Lung (tissue), 12 donors: ENCODE measurements around the gene OBSCN. TPM values are rescaled to one million over a fixed set of nuclear protein-coding genes. Genes with fewer than 3 reads are reported as not detected.

Experiments used
- ATAC-seq: fragments of 200-7000 bp; cut with Tn5 transposase; one replicate; pipeline ENCODE4 v1.9.1; 2020; ENCODE audit warnings: moderate number of reproducible peaks; ENCODE audit not compliant: insufficient read depth, low FRiP score
- DNase-seq, 3 donors: peaks; one replicate each; pipeline ENCODE4 v3.0.0-alpha.2; 2013 to 2017
- H3K27ac ChIP-seq, 2 donors: one replicate each; pipeline ENCODE4 v1.5.1; 2013; ENCODE audit warnings: mild to moderate bottlenecking in 2 of 2, moderate library complexity in 2 of 2, control low read depth in 1 of 2, inconsistent platforms in 1 of 2, low read depth in 1 of 2, low read length in 1 of 2
- H3K27me3 ChIP-seq, 3 donors: one replicate each; pipeline ENCODE4 v1.5.1; 2013; ENCODE audit warnings: low read length in 2 of 3; ENCODE audit not compliant: control insufficient read depth in 3 of 3, insufficient read depth in 3 of 3
- H3K36me3 ChIP-seq, 4 donors: one replicate each; pipeline ENCODE4 v1.5.1; 2013; ENCODE audit warnings: low read length in 4 of 4, mild to moderate bottlenecking in 1 of 4, moderate library complexity in 1 of 4; ENCODE audit not compliant: control insufficient read depth in 4 of 4, insufficient read depth in 4 of 4
- H3K4me1 ChIP-seq, 5 donors: one replicate each; pipeline ENCODE4 v1.5.1; 2013; ENCODE audit warnings: low read length in 5 of 5, mild to moderate bottlenecking in 2 of 5, moderate library complexity in 1 of 5; ENCODE audit not compliant: control insufficient read depth in 5 of 5, insufficient read depth in 5 of 5
- H3K4me3 ChIP-seq: one replicate; pipeline ENCODE4 v1.5.1; 2013; ENCODE audit warnings: mild to moderate bottlenecking, control low read depth, moderate library complexity
- H3K9ac ChIP-seq, 2 donors: one replicate each; pipeline ENCODE4 v1.5.1; 2013; ENCODE audit warnings: low read length in 2 of 2, control low read depth in 1 of 2; ENCODE audit not compliant: insufficient read depth in 1 of 2
- H3K9me3 ChIP-seq, 4 donors: one replicate each; pipeline ENCODE4 v1.5.1; 2013; ENCODE audit warnings: low read length in 3 of 4, mild to moderate bottlenecking in 1 of 4, moderate library complexity in 1 of 4; ENCODE audit not compliant: control insufficient read depth in 4 of 4, insufficient read depth in 3 of 4
- WGBS, 2 donors: extraction: QIAGEN DNeasy Blood & Tissue Kit; methylation state at CpG; one replicate each; pipeline ENCODE4 v1.1.7; 2013; 5-methylcytosine and 5-hydroxymethylcytosine counted together
- polyA plus RNA-seq, 2 donors: library from polyadenylated mRNA; stranded (reverse); fragments of 200-250 nt; gene quantifications; one replicate each; pipeline ENCODE4 v1.2.1, GENCODE V29; 2013
- total RNA-seq, 2 donors: library from RNA; depleted of rRNA in 1 of 2; stranded (reverse); fragments of >200 nt in 1 of 2; gene quantifications; one replicate each; pipeline ENCODE4 v1.2.1, GENCODE V29; 2014 to 2021
- TF ChIP-seq, protein P1 (sequence below): IDR thresholded peaks from 2 replicates; pipeline ENCODE4 v1.5.1; 2012; ENCODE audit warnings: mild to moderate bottlenecking; ENCODE audit errors: control extremely low read depth, extremely low read depth
- donor health status: control.
- donor health status: control.
- donor health status: Bipolar disorder and iron deficiency.
- donor health status: healthy.
- donor health status: DM: yes; HTN: yes; CAD: no.

The OBSCN gene
- total and polyA plus RNA-seq, 4 donors: 5.1 to 47.3 (median 25.4) TPM

DNA sequence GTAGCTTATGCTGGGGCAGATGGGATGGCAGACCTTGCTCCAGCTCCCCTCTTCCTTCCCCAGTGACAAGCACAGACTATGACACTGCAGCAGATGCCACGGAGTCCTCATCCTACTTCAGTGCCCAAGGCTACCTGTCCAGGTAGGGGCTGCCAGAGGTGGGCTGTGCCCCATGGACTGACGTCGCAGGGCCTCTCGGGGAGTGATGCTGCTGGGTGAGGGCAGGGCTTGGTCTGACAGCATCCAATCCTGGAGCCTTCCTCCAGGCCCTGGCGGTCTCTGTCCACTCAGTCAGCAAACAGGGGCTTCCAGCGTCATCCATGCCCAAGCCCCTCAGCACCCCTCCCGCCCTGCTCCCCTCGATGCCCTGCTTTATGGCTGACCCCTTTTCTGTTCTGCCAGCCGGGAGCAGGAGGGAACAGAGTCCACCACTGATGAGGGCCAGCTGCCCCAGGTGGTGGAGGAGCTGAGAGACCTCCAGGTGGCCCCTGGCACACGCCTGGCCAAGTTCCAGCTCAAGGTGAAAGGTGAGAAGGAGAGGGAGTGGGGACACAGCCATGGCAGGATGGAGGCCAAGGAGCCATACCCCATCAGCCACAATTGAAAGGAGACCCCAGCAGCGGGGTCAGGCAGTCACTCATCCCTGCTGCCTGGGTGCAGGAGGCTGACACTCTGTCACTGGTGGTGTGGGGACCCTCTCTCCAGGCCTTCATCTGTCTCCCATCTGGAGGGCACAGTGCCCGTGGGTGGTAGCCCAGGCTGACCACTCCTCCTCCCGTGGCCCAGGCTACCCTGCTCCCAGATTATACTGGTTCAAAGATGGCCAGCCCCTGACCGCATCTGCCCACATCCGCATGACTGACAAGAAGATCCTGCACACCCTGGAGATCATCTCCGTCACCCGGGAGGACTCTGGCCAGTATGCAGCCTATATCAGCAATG lies 125.2 kb downstream of the OBSCN start:
- WGBS, 2 donors: 95% methylated on average over 17 of the region's 17 CpGs
- no peak overlapping the region for H3K4me3 ChIP-seq
- no peaks in the 10 kb centered on the region for H3K27me3 ChIP-seq
- H3K9ac ChIP-seq: no peak overlapping the region
- TF ChIP-seq, protein P1, sequence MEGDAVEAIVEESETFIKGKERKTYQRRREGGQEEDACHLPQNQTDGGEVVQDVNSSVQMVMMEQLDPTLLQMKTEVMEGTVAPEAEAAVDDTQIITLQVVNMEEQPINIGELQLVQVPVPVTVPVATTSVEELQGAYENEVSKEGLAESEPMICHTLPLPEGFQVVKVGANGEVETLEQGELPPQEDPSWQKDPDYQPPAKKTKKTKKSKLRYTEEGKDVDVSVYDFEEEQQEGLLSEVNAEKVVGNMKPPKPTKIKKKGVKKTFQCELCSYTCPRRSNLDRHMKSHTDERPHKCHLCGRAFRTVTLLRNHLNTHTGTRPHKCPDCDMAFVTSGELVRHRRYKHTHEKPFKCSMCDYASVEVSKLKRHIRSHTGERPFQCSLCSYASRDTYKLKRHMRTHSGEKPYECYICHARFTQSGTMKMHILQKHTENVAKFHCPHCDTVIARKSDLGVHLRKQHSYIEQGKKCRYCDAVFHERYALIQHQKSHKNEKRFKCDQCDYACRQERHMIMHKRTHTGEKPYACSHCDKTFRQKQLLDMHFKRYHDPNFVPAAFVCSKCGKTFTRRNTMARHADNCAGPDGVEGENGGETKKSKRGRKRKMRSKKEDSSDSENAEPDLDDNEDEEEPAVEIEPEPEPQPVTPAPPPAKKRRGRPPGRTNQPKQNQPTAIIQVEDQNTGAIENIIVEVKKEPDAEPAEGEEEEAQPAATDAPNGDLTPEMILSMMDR: no peak
- H3K36me3 ChIP-seq: peaks cover 0 to 22% (median 4%) of the 10 kb centered on the region in 4 donors
- peaks cover 0 to 2% (median 0%) of the 10 kb centered on the region in 5 donors for H3K4me1 ChIP-seq
- H3K27ac ChIP-seq: no peak overlapping the region
- DNase-seq: no peak
- no peaks in the 10 kb centered on the region for H3K9me3 ChIP-seq
- ATAC-seq: no peak

DNA sequence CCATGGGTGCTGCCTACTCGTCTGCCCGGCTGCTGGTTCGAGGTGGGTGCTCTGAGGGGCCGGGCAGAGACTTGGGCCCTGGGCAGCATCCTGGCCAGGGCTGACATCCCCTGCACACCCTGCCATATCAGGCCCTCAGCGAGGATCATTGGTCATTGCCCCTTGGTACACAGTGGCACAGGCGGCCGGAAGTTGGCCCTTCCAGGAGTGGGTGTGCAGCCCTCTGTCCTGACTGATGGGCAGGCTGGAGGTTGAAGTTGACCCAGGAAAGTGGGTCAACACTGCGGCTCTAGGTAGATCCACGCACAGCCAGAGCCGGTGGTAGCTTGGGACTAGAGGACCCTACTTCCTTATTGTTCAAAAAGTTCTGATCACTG lies 125.9 kb downstream of the OBSCN start:
- Histone ChIP-seq H3K4me1 (no peaks in the 10 kb centered on the region), H3K36me3 (peaks cover 0 to 24% (median 6%) of the 10 kb centered on the region in 4 donors), H3K4me3 (no peak overlapping the region), H3K9me3 (no peaks in the 10 kb centered on the region), H3K27ac (no peak overlapping the region), H3K9ac (no peak overlapping the region), H3K27me3 (no peaks in the 10 kb centered on the region)
- no peak for ATAC-seq
- no peak for DNase-seq
- 94 to 95% methylated on average over 10 of the region's 10 CpGs for WGBS, 2 donors
- TF ChIP-seq, protein P1: no peak

DNA sequence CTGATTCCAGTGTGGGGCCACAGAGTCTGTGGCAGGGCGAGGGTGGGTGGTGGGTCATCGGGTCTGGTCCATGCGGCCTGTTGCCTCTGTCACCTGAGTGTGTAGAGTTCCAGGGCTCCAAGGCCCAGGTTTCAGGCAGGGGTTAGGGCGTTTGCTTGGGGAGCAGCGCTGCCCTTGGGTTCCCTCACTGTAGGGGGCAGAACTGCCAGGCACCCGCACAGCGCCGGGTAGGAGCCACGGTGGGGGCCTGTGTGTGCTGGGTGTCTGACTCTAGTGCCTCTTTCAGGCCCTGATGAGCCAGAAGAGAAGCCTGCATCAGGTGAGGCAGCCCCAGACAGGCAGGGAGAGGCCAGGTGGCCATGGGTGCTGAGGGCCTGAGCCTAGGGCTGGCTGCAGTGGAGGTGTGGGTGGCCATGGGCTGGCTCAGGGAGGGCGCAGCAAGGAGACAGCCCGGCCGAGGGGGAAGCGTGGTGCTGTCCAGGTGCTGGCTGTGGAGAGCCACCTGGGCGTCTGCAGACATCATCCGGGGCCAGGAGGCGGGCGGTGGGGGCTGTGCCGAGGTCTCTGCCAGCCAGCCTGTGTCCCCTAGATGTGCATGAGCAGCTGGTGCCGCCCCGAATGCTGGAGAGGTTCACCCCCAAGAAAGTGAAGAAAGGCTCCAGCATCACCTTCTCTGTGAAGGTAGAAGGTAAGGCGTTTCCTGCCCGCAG lies 126.5 kb downstream of the OBSCN start:
- WGBS, 2 donors: 93 to 95% methylated on average over 22 of the region's 22 CpGs
- DNase-seq (no peak), ATAC-seq (no peak)
- no peak overlapping the region for H3K4me3 ChIP-seq
- H3K4me1 ChIP-seq: no peaks in the 10 kb centered on the region
- TF ChIP-seq, protein P1: no peak
- no peak overlapping the region for H3K27ac ChIP-seq
- peaks cover 0 to 28% (median 11%) of the 10 kb centered on the region in 4 donors for H3K36me3 ChIP-seq
- no peak overlapping the region for H3K9ac ChIP-seq
- H3K27me3 ChIP-seq: no peaks in the 10 kb centered on the region
- no peaks in the 10 kb centered on the region for H3K9me3 ChIP-seq
